HepG2 (cell line): Measurements from ENCODE around the gene ERMAP. TPM values are rescaled to one million over a fixed set of nuclear protein-coding genes. Genes with fewer than 3 reads are reported as not detected.

ENCODE experiments used
- CSRNP2 ChIP-seq: sonication (generic); formaldehyde crosslinking; conservative IDR thresholded peaks from 2 replicates; pipeline ENCODE4 v1.8.0; 2022; ENCODE audit warnings: low read depth, missing genetic modification reagents
- MAX ChIP-seq: IDR thresholded peaks from 2 replicates; pipeline ENCODE4 v1.6.1; 2012; ENCODE audit warnings: inconsistent platforms
- NR2F6 ChIP-seq, 2 experiments: IDR thresholded peaks; 2 replicates each; pipeline ENCODE4 v1.6.1; 2016; ENCODE audit warnings: antibody characterized with exemption in 1 of 2, mild to moderate bottlenecking in 1 of 2
- NRL ChIP-seq: sonication (generic); formaldehyde crosslinking; IDR thresholded peaks from 2 replicates; pipeline ENCODE4 v1.5.0; 2020; ENCODE audit warnings: missing genetic modification reagents, mild to moderate bottlenecking, moderate library complexity, borderline replicate concordance
- RNF2 ChIP-seq: fragments of 450-650 bp; conservative IDR thresholded peaks from 2 replicates; pipeline ENCODE4 v1.6.1; 2016; ENCODE audit warnings: low read depth
- SPEN ChIP-seq: sonication (generic); formaldehyde crosslinking; IDR thresholded peaks from 2 replicates; pipeline ENCODE4 v1.5.1; 2020; ENCODE audit warnings: low read depth, mild to moderate bottlenecking, missing genetic modification reagents
- TBX2 ChIP-seq: sonication (generic); formaldehyde crosslinking; IDR thresholded peaks from 2 replicates; pipeline ENCODE4 v1.5.0; 2020; ENCODE audit warnings: missing genetic modification reagents, mild to moderate bottlenecking, borderline replicate concordance
- TSC22D2 ChIP-seq: sonication (generic); formaldehyde crosslinking; IDR thresholded peaks from 2 replicates; pipeline ENCODE4 v1.5.1; 2020; ENCODE audit warnings: missing genetic modification reagents, mild to moderate bottlenecking, borderline replicate concordance
- ZNF143 ChIP-seq: sonication (generic); formaldehyde crosslinking; IDR thresholded peaks from 2 replicates; pipeline ENCODE4 v1.4.0; 2020; ENCODE audit warnings: missing genetic modification reagents
- ZNF703 ChIP-seq: sonication (generic); formaldehyde crosslinking; IDR thresholded peaks from 2 replicates; pipeline ENCODE4 v1.5.1; 2020; ENCODE audit warnings: missing genetic modification reagents, mild to moderate bottlenecking, moderate library complexity, borderline replicate concordance
- ZNF720 ChIP-seq: sonication (generic); formaldehyde crosslinking; IDR thresholded peaks from 2 replicates; pipeline ENCODE4 v1.4.0; 2020; ENCODE audit warnings: missing genetic modification reagents
- ZNF749 ChIP-seq: sonication (generic); formaldehyde crosslinking; IDR thresholded peaks from 2 replicates; pipeline ENCODE4 v1.8.0; 2022; ENCODE audit warnings: mild to moderate bottlenecking, missing genetic modification reagents, moderate library complexity, borderline replicate concordance
- polyA plus RNA-seq, 8 experiments: library from polyadenylated mRNA; depleted of rRNA in 3 of 8; stranded (reverse) in 7 of 8; unstranded in 1 of 8; fragments of >200 nt; fragmentation: Illumina TruSeq in 4 of 8; extraction: Trizol in 4 of 8; gene quantifications; 2 replicates each; pipeline versions ENCODE4 v1.2.1 to v1.2.3, GENCODE V29; 2011 to 2016; ENCODE audit warnings: low read depth in 4 of 8, missing spikeins in 1 of 8, mixed read lengths in 1 of 8; ENCODE audit not compliant: insufficient read depth in 1 of 8
- total RNA-seq, 5 experiments: library from RNA; depleted of rRNA; stranded (reverse); fragments of >200 nt; fragmentation: Illumina TruSeq; extraction: Trizol; gene quantifications; 2 replicates each; pipeline ENCODE4 v1.2.3, GENCODE V29; 2016; ENCODE audit warnings: low read depth in 1 of 5
- TF ChIP-seq, protein P1 (sequence below): sonication (generic); formaldehyde crosslinking; conservative IDR thresholded peaks from 2 replicates; pipeline ENCODE4 v1.8.0; 2022; ENCODE audit warnings: missing genetic modification reagents
- TF ChIP-seq, protein P2 (sequence below): sonication (generic); formaldehyde crosslinking; IDR thresholded peaks from 2 replicates; pipeline ENCODE4 v1.9.0; 2021; ENCODE audit warnings: missing genetic modification reagents, borderline replicate concordance
- TF ChIP-seq, protein P3 (sequence below): sonication (generic); formaldehyde crosslinking; IDR thresholded peaks from 2 replicates; pipeline ENCODE4 v1.4.0; 2020; ENCODE audit warnings: missing genetic modification reagents, mild to moderate bottlenecking, borderline replicate concordance
- TF ChIP-seq, protein P4 (sequence below): sonication (generic); formaldehyde crosslinking; IDR thresholded peaks from 2 replicates; pipeline ENCODE4 v1.5.1; 2020; ENCODE audit warnings: missing genetic modification reagents, mild to moderate bottlenecking, borderline replicate concordance
- TF ChIP-seq, protein P5 (sequence below): sonication (generic); formaldehyde crosslinking; IDR thresholded peaks from 2 replicates; pipeline ENCODE4 v1.4.0; 2020; ENCODE audit warnings: mild to moderate bottlenecking, missing genetic modification reagents

ERMAP gene
- total and polyA plus RNA-seq, 2 of the 13 experiments (the other 11 are each of a cell fraction or from before 2014, with no cell fraction given): 2.2 to 4.4 TPM

DNA sequence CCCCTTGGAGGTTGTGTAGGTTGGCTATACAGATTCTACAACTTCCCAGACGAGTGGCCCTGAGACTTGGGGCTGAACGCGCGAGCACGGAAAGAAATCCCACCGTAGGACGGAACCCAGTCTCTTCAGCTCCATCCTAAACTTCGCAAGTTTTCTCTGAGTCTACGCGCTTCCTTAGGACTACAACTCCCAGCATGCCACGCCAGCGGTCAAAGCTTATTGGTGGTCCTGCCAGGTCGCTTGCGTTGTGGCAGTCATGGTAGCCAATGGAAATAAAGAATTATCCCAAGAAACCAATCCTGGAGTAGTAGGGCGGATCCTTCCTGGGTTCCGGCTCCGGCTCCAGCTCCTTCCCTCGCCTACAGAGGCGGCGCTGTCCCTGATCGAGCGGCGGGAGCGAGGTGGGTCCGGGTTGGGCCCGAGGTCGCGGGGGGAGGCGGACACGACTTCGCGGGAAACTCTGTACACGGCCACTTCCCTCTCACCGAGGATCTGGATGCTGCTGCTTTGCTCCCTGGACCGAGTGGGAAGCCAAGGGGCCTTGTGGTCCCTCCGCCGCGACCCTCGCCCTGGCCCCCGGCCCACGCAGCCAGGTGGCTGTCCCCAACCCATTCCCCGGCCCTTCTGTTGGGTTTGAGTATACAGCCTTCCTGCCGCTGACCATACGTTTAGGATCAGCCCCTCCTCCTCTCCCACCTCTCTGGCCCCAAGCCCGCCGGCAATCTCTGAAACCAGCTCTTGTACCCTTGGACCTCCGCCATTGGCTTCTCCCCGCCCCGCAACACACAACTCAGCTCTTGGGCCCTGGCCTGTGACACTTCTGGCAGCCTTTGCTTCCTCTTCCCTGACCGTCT, 29.6 kb downstream of the ERMAP start, which contains the start of gene ZNF691 (continued):
- TF ChIP-seq, protein P1, sequence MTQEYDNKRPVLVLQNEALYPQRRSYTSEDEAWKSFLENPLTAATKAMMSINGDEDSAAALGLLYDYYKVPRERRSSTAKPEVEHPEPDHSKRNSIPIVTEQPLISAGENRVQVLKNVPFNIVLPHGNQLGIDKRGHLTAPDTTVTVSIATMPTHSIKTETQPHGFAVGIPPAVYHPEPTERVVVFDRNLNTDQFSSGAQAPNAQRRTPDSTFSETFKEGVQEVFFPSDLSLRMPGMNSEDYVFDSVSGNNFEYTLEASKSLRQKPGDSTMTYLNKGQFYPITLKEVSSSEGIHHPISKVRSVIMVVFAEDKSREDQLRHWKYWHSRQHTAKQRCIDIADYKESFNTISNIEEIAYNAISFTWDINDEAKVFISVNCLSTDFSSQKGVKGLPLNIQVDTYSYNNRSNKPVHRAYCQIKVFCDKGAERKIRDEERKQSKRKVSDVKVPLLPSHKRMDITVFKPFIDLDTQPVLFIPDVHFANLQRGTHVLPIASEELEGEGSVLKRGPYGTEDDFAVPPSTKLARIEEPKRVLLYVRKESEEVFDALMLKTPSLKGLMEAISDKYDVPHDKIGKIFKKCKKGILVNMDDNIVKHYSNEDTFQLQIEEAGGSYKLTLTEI: no peak
- TF ChIP-seq, protein P2, sequence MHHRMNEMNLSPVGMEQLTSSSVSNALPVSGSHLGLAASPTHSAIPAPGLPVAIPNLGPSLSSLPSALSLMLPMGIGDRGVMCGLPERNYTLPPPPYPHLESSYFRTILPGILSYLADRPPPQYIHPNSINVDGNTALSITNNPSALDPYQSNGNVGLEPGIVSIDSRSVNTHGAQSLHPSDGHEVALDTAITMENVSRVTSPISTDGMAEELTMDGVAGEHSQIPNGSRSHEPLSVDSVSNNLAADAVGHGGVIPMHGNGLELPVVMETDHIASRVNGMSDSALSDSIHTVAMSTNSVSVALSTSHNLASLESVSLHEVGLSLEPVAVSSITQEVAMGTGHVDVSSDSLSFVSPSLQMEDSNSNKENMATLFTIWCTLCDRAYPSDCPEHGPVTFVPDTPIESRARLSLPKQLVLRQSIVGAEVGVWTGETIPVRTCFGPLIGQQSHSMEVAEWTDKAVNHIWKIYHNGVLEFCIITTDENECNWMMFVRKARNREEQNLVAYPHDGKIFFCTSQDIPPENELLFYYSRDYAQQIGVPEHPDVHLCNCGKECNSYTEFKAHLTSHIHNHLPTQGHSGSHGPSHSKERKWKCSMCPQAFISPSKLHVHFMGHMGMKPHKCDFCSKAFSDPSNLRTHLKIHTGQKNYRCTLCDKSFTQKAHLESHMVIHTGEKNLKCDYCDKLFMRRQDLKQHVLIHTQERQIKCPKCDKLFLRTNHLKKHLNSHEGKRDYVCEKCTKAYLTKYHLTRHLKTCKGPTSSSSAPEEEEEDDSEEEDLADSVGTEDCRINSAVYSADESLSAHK: no peak
- TF ChIP-seq, protein P3, sequence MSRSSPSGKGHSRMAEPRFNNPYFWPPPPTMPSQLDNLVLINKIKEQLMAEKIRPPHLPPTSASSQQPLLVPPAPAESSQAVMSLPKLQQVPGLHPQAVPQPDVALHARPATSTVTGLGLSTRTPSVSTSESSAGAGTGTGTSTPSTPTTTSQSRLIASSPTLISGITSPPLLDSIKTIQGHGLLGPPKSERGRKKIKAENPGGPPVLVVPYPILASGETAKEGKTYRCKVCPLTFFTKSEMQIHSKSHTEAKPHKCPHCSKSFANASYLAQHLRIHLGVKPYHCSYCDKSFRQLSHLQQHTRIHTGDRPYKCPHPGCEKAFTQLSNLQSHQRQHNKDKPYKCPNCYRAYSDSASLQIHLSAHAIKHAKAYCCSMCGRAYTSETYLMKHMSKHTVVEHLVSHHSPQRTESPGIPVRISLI (CRISPR knock-in tag): no peak
- TF ChIP-seq ZNF703 (no peak), SPEN (CRISPR knock-in tag) (peak; percentile 68), ZNF143 (peak; percentile 97), MAX (peak; percentile 74), RNF2 (0 out of 2 replicates have a peak, but pooled peaks have one; percentile 36), TBX2 (CRISPR knock-in tag) (peak; percentile 51), ZNF749 (CRISPR knock-in tag) (peak; percentile 76; the same call in 1 of the 2 replicates), NRL (peak; percentile 74; the same call in 1 of the 2 replicates), TSC22D2 (CRISPR knock-in tag) (peak; percentile 74; the same call in 1 of the 2 replicates), NR2F6 (IDR thresholded peaks at IDR 0.05) (no peak), NR2F6 (CRISPR knock-in tag; IDR thresholded peaks at IDR 0.05) (peak; percentile 52; the same call in 1 of the 2 replicates), CSRNP2 (no peak), ZNF720 (no peak)
- TF ChIP-seq, protein P4, sequence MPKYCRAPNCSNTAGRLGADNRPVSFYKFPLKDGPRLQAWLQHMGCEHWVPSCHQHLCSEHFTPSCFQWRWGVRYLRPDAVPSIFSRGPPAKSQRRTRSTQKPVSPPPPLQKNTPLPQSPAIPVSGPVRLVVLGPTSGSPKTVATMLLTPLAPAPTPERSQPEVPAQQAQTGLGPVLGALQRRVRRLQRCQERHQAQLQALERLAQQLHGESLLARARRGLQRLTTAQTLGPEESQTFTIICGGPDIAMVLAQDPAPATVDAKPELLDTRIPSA (CRISPR knock-in tag): peak; percentile 90; the same call in 1 of the 2 replicates
- TF ChIP-seq, protein P5, sequence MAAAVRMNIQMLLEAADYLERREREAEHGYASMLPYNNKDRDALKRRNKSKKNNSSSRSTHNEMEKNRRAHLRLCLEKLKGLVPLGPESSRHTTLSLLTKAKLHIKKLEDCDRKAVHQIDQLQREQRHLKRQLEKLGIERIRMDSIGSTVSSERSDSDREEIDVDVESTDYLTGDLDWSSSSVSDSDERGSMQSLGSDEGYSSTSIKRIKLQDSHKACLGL (CRISPR knock-in tag): peak; percentile 38; the same call in 1 of the 2 replicates
